Measurements from ENCODE around the gene ARHGEF4. TPM values are rescaled to one million over a fixed set of nuclear protein-coding genes. Genes with fewer than 3 reads are reported as not detected.

The ARHGEF4 gene
- total and polyA plus RNA-seq, 10 of the 15 experiments (the other 5 are each of a cell fraction or from before 2014, with no cell fraction given): 0.02 to 0.24 (median 0.16) TPM; not detected in 6

DNA sequence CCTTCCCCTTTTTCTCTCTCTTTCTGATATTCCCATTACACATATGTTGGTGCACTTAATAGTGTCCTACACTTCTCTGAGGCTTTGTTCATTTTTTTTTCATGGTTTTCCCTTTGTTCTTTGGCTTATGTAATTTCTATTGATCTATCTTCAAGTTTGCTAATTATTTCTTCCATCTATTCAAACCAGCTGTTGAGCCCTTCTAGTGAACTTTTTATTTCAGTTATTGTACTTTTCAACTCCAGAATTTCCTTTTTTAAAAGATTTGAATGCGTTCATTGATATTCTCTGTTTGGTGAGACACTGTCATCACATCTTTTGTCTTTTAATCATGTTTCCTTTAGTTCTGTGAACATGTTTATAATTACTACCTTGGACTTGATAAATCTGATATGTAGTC lies 118.2 kb downstream of the ARHGEF4 start (continued):
- TF ChIP-seq SMAD5 (IDR thresholded peaks at IDR 0.05; ENCODE audit: low read depth) (no peak), ZNF687 (IDR thresholded peaks at IDR 0.05) (no peak)

- 0% methylated on average over 2 of the region's 2 CpGs for WGBS (ENCODE audit: insufficient coverage, insufficient replicate concordance, low lambda C conversion rate, missing lambda C conversion rate)
Observed at GRCh38 chr2:130957915-130958314, 121.2 kb downstream of the ARHGEF4 start.

More at GRCh38 chr2:130957915-130958314, 121.2 kb downstream of the ARHGEF4 start:
- no peaks in the 10 kb centered on the region for H3K4me1 ChIP-seq (ENCODE audit: control insufficient read depth, insufficient read depth, low read length)
- H3K4me2 ChIP-seq (ENCODE audit: control insufficient read depth, insufficient read depth): no peak overlapping the region
- ChIA-PET CTCF (no interaction called here), SMC1A (ENCODE audit: uncharacterized antibody, unreplicated experiment) (no interaction called here), POLR2A (no interaction called here), RAD21 (ENCODE audit: unreplicated experiment) (no interaction called here)
- no peaks in the 10 kb centered on the region; the same call in 1 of the 3 replicates for H3K9me3 ChIP-seq (replicated peaks; ENCODE audit: control insufficient read depth, insufficient read depth, low read length)
- in situ Hi-C loops (cut with MboI) (no loop called here), intact Hi-C loops (cut with micrococcal nuclease; ENCODE audit: unreplicated experiment) (no loop called here)
- no peaks in the 10 kb centered on the region for H3K36me3 ChIP-seq (ENCODE audit: control insufficient read depth in 2 of 2, insufficient read depth in 2 of 2, low read length in 1 of 2)
- no peaks in the 10 kb centered on the region for H3K79me2 ChIP-seq (ENCODE audit: control insufficient read depth, insufficient read depth, low read length)
- ATAC-seq (no peak), FAIRE-seq (no peak), DNase-seq (ENCODE audit: low read depth, low spot score) (no peak)
- no peak for TF ChIP-seq ZNF24 (IDR thresholded peaks at IDR 0.05)
- TF ChIP-seq FOS (IDR thresholded peaks at IDR 0.05; ENCODE audit: borderline replicate concordance, extremely low read depth, insufficient read length): no peak
- TF ChIP-seq SUPT20H (IDR thresholded peaks at IDR 0.05; ENCODE audit: borderline replicate concordance, control insufficient read depth, low read depth, low read length): no peak
- no peak for TF ChIP-seq HDAC6 (IDR thresholded peaks at IDR 0.05; ENCODE audit: unreplicated experiment)
- no peak overlapping the region for H3K9ac ChIP-seq (ENCODE audit: control insufficient read depth, insufficient read depth, low read length)
- no TSS peak for BruUV-seq (replicated peaks)
- H2AFZ ChIP-seq (ENCODE audit: control insufficient read depth, low read depth, low read length): no peak overlapping the region
- H3K27me3 ChIP-seq (replicated peaks in 1 of 2; ENCODE audit: control insufficient read depth in 2 of 2, insufficient read depth in 2 of 2, low read length in 1 of 2): peaks cover 0 to 4% of the 10 kb centered on the region in 2 experiments; a peak in 1 of 4 replicates
- H3K27ac ChIP-seq (ENCODE audit: control insufficient read depth, insufficient read depth): no peak overlapping the region
- H3K4me3 ChIP-seq: no peak overlapping the region
- H4K20me1 ChIP-seq (ENCODE audit: control insufficient read depth, insufficient read depth): no peaks in the 10 kb centered on the region
